PC-3 (cell line): ENCODE measurements around the gene SLC27A3. TPM values are rescaled to one million over a fixed set of nuclear protein-coding genes. Genes with fewer than 3 reads are reported as not detected.

ENCODE experiments used
- ATAC-seq: fragments of 200-7000 bp; cut with Tn5 transposase; 2 replicates; pipeline ENCODE4 v1.9.1; 2020; ENCODE audit warnings: mild to moderate bottlenecking, moderate library complexity
- BruUV-seq: library from RNA; stranded (reverse); fragments of 400-500 nt; replicated peaks from 2 replicates; lab custom pipeline; 2021; lab: Mats Ljungman, UMichigan
- CTCF ChIA-PET: fragments of 300-600 bp; sonication (Branson Sonifier 250); formaldehyde crosslinking; loops from one replicate; lab custom pipeline; 2022; ENCODE audit warnings: antibody characterized with exemption; lab: Charles Lee
- POLR2A ChIA-PET: fragments of 300-600 bp; sonication (Branson Sonifier 250); formaldehyde crosslinking; loops from one replicate; lab custom pipeline; 2022; ENCODE audit warnings: antibody characterized with exemption; ENCODE audit not compliant: unreplicated experiment; lab: Charles Lee
- DNase-seq: peaks from one replicate; pipeline ENCODE4 v3.0.0-alpha.2; 2015
- H2AFZ ChIP-seq: fragments of 300-600 bp; sonication (generic); 2 replicates; pipeline ENCODE4 v1.6.0; 2016; ENCODE audit warnings: antibody characterized with exemption, low read length
- H3F3A ChIP-seq: fragments of 300-600 bp; sonication (generic); one replicate; pipeline ENCODE4 v1.6.0; 2017; ENCODE audit warnings: antibody characterized with exemption, low read length, control low read depth, mild to moderate bottlenecking; ENCODE audit not compliant: unreplicated experiment
- H3K27ac ChIP-seq: fragments of 300-600 bp; sonication (generic); 2 replicates; pipeline ENCODE4 v1.5.1; 2016; ENCODE audit warnings: mild to moderate bottlenecking, low read length
- H3K27me3 ChIP-seq: fragments of 300-600 bp; sonication (generic); 2 replicates; pipeline ENCODE4 v1.6.1; 2016; ENCODE audit warnings: low read length, mixed read lengths
- H3K36me3 ChIP-seq: fragments of 300-600 bp; sonication (generic); 2 replicates; pipeline ENCODE4 v1.6.1; 2016; ENCODE audit warnings: low read depth, mixed run types, low read length, mixed read lengths
- H3K4me1 ChIP-seq: fragments of 300-600 bp; sonication (generic); 2 replicates; pipeline ENCODE4 v1.5.1; 2016; ENCODE audit warnings: low read length; ENCODE audit not compliant: insufficient read depth
- H3K4me2 ChIP-seq: fragments of 300-600 bp; sonication (generic); 2 replicates; pipeline ENCODE4 v1.6.0; 2016; ENCODE audit warnings: low read length
- H3K4me3 ChIP-seq: fragments of 300-600 bp; sonication (generic); 2 replicates; pipeline ENCODE4 v1.5.1; 2016; ENCODE audit warnings: mild to moderate bottlenecking, low read length, mixed read lengths
- H3K79me2 ChIP-seq: fragments of 300-600 bp; sonication (generic); 2 replicates; pipeline ENCODE4 v1.6.1; 2017; ENCODE audit warnings: low read length, mixed read lengths
- H3K9ac ChIP-seq: fragments of 300-600 bp; sonication (generic); 2 replicates; pipeline ENCODE4 v1.6.0; 2016; ENCODE audit warnings: mild to moderate bottlenecking, low read length
- H3K9me2 ChIP-seq: fragments of 300-600 bp; sonication (generic); replicated peaks from 2 replicates; pipeline ENCODE4 v1.6.1; 2016; ENCODE audit warnings: mixed run types, low read length, mixed read lengths
- H3K9me3 ChIP-seq: fragments of 300-600 bp; sonication (generic); 2 replicates; pipeline ENCODE4 v1.6.1; 2016; ENCODE audit warnings: low read length, mixed read lengths
- H4K20me1 ChIP-seq: fragments of 300-600 bp; sonication (generic); 2 replicates; pipeline ENCODE4 v1.6.1; 2016; ENCODE audit warnings: low read length, mixed read lengths
- EZH2 ChIP-seq: fragments of 300-600 bp; sonication (generic); IDR thresholded peaks from one replicate; pipeline ENCODE4 v1.6.1; 2017; ENCODE audit warnings: antibody characterized with exemption, mild to moderate bottlenecking, low read length; ENCODE audit not compliant: unreplicated experiment
- EZH2phosphoT487 ChIP-seq: fragments of 300-600 bp; sonication (generic); IDR thresholded peaks from 2 replicates; pipeline ENCODE4 v1.6.1; 2018; ENCODE audit warnings: mild to moderate bottlenecking, antibody characterized with exemption, low read length, borderline replicate concordance
- intact Hi-C: fragments of 100-400 bp; cut with micrococcal nuclease; formaldehyde crosslinking; loops from 2 replicates; pipeline ENCODE4 v1.9.0; 2023
- total RNA-seq: library from RNA; depleted of rRNA; stranded (reverse); fragments of >200 nt; gene quantifications from 2 replicates; pipeline ENCODE4 v1.2.3, GENCODE V29; 2014
- TF ChIP-seq, protein P1 (sequence below): fragments of 300-600 bp; sonication (generic); conservative IDR thresholded peaks from 2 replicates; pipeline ENCODE4 v1.5.1; 2017; ENCODE audit warnings: antibody characterized with exemption, low read depth, mild to moderate bottlenecking, low read length

SLC27A3 gene
- total RNA-seq, 1 experiment from 2014 or later: 6.3 TPM

DNA sequence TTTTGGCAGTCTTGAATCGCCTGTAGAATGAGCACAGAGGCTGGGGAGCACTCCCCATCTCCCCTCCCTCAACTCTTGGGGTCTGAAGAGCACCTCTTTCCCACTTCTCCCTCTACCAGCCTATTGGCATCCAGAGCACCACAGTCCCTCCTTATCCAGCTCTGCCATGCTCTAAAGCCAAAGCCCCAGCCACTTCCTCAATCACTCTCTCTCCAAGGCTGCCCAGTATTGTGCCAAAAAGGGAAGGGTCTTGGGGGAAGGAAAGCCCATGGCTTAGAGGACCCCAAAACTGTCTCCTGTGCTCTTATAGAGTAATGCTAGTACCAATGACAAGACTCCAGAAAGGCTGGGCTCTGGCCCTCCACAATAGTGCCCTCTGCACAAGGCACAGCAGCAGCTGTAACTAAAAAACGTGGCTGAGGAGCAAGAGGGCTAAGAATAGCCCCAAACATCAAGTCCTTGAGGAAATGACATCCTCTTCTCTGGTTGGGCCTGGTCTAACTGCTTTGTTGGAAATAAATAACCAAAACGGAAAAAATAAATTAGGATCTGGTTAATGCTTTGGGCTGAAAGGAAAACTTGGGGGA, 28.4 kb downstream of the SLC27A3 start:
- DNase-seq: no peak
- CTCF ChIA-PET: no interaction called here
- H3K4me3 ChIP-seq: no peak overlapping the region
- no peaks in the 10 kb centered on the region for H4K20me1 ChIP-seq
- no peaks in the 10 kb centered on the region for H3K9me2 ChIP-seq
- no peak for ATAC-seq
- H3F3A ChIP-seq: no peaks in the 10 kb centered on the region
- TF ChIP-seq, protein P1, sequence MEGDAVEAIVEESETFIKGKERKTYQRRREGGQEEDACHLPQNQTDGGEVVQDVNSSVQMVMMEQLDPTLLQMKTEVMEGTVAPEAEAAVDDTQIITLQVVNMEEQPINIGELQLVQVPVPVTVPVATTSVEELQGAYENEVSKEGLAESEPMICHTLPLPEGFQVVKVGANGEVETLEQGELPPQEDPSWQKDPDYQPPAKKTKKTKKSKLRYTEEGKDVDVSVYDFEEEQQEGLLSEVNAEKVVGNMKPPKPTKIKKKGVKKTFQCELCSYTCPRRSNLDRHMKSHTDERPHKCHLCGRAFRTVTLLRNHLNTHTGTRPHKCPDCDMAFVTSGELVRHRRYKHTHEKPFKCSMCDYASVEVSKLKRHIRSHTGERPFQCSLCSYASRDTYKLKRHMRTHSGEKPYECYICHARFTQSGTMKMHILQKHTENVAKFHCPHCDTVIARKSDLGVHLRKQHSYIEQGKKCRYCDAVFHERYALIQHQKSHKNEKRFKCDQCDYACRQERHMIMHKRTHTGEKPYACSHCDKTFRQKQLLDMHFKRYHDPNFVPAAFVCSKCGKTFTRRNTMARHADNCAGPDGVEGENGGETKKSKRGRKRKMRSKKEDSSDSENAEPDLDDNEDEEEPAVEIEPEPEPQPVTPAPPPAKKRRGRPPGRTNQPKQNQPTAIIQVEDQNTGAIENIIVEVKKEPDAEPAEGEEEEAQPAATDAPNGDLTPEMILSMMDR: no peak
- TF ChIP-seq EZH2phosphoT487 (no peak), EZH2 (no peak)
- peaks cover 11% of the 10 kb centered on the region for H3K4me1 ChIP-seq
- POLR2A ChIA-PET: no interaction called here
- H3K36me3 ChIP-seq: peaks cover 10% of the 10 kb centered on the region; the same call in 1 of the 2 replicates
- H3K4me2 ChIP-seq: no peak overlapping the region
- H3K9ac ChIP-seq: no peak overlapping the region
- no peaks in the 10 kb centered on the region for H3K79me2 ChIP-seq
- intact Hi-C loops: no loop called here
- no peaks in the 10 kb centered on the region for H3K9me3 ChIP-seq
- no peak overlapping the region for H3K27ac ChIP-seq
- BruUV-seq: no TSS peak
- H3K27me3 ChIP-seq: no peaks in the 10 kb centered on the region
- H2AFZ ChIP-seq: no peak overlapping the region

DNA sequence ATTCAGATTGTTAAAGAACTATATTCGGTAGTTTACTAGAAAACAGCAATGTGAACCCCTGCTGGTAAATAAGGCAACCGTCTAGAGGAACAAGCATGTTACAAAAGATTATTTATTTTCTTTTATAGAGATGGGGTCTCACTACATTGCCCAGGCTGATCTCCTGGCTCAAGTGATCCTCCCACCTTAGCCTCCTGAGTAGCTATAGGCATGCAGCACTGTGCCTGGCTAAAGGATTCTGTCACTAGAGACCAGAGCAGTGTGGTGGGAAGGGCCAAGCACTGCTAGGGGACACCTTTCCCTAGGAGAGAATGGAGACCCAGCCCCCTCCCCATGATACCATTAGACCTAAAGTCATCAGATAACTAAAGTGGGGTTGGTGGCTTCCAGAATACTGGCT, 28.9 kb downstream of the SLC27A3 start:
- H3F3A ChIP-seq: no peaks in the 10 kb centered on the region
- intact Hi-C loops: no loop called here
- peaks cover 11% of the 10 kb centered on the region; the same call in 1 of the 2 replicates for H3K36me3 ChIP-seq
- no peaks in the 10 kb centered on the region for H3K9me2 ChIP-seq
- no peak overlapping the region for H3K4me2 ChIP-seq
- no peak overlapping the region for H3K4me3 ChIP-seq
- H3K79me2 ChIP-seq: no peaks in the 10 kb centered on the region
- ChIA-PET POLR2A (no interaction called here), CTCF (no interaction called here)
- no peaks in the 10 kb centered on the region for H3K27me3 ChIP-seq
- ATAC-seq: no peak
- H3K4me1 ChIP-seq: peaks cover 11% of the 10 kb centered on the region
- no peaks in the 10 kb centered on the region for H3K9me3 ChIP-seq
- TF ChIP-seq EZH2phosphoT487 (no peak), EZH2 (no peak)
- TF ChIP-seq, protein P1: no peak
- no peak overlapping the region for H2AFZ ChIP-seq
- no TSS peak for BruUV-seq
- H4K20me1 ChIP-seq: no peaks in the 10 kb centered on the region
- no peak for DNase-seq
- no peak overlapping the region for H3K9ac ChIP-seq
- no peak overlapping the region for H3K27ac ChIP-seq

DNA sequence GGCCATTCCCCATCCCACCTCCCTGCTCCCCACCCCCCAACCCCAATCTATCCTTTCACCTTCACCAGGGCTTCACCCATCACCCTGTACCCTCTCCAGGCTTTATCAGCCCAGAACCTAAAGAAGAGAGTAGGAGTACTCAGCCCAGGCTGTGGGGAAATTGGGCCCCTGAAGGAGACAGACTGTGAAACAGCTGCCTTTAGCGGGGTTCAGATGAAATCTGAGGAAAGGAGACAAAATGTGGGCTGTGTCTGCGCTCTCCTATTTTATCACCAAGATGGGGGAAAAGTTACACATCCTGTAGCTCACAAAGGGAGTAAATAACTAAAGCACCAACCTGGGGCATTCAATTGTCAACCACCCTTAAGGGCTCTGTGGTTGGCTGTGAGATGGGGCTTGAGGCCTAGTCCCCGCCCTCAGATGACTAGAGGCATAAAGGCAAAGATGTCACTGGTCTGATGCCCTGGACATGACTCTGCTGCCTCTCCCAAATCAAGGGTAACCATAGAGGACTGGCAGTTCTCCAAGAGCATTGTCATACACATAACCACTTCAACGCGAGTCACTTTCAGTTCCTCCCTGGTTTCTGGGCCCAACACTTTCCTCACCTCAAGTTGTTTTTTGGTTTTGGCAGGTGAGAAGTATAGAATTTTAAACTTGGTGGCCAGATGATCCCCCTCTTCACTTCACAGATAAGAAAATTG, 30.0 kb downstream of the SLC27A3 start:
- Histone ChIP-seq H3K27ac (peak overlapping the region; percentile 29), H3K27me3 (no peaks in the 10 kb centered on the region), H4K20me1 (no peaks in the 10 kb centered on the region), H3F3A (no peaks in the 10 kb centered on the region), H3K79me2 (no peaks in the 10 kb centered on the region), H3K9me3 (no peaks in the 10 kb centered on the region), H3K9me2 (no peaks in the 10 kb centered on the region), H2AFZ (no peak overlapping the region), H3K4me1 (peaks cover 11% of the 10 kb centered on the region), H3K4me2 (peak overlapping the region; percentile 2; the same call in 1 of the 2 replicates), H3K9ac (no peak overlapping the region), H3K36me3 (peaks cover 16% of the 10 kb centered on the region; the same call in 1 of the 2 replicates), H3K4me3 (no peak overlapping the region)
- intact Hi-C loops: no loop called here
- DNase-seq (peak; percentile 91), ATAC-seq (peak; percentile 88)
- TF ChIP-seq, protein P1: no peak
- TF ChIP-seq EZH2phosphoT487: no peak
- TF ChIP-seq EZH2: no peak
- POLR2A ChIA-PET: no interaction called here
- CTCF ChIA-PET: no interaction called here
- no TSS peak for BruUV-seq
